Large intestine (tissue), 3 donors: ENCODE results near the gene MGST2. TPM values are rescaled to one million over a fixed set of nuclear protein-coding genes. Genes with fewer than 3 reads are reported as not detected.
A peak's percentile ranks its signal among the peaks of the same experiment; 100 is the strongest.
"Not testable (repeated sequence)": the region's sequence is repeated elsewhere in the genome, so short reads cannot be mapped to it uniquely, and the experiment has no call there.

Experiments used
- DNase-seq, 2 donors: peaks; one replicate each; pipeline versions ENCODE4 v3.0.0 to v3.0.0-alpha.2; 2013
- H3K27ac ChIP-seq: one replicate; pipeline ENCODE4 v1.5.1; 2013; ENCODE audit warnings: low read length
- H3K27me3 ChIP-seq: 2 replicates; pipeline ENCODE4 v1.6.1; 2013; ENCODE audit warnings: low read length; ENCODE audit not compliant: control insufficient read depth, insufficient read depth
- H3K36me3 ChIP-seq: 2 replicates; pipeline ENCODE4 v1.6.1; 2013; ENCODE audit warnings: low read length; ENCODE audit not compliant: control insufficient read depth, insufficient read depth
- H3K4me1 ChIP-seq: one replicate; pipeline ENCODE4 v1.6.1; 2013; ENCODE audit warnings: low read length; ENCODE audit not compliant: control insufficient read depth, insufficient read depth
- H3K4me3 ChIP-seq: one replicate; pipeline ENCODE4 v1.5.1; 2013; ENCODE audit warnings: low read length
- H3K9me3 ChIP-seq: one replicate; pipeline ENCODE4 v1.6.1; 2013; ENCODE audit warnings: mild to moderate bottlenecking, low read depth, low read length, moderate library complexity; ENCODE audit not compliant: control insufficient read depth
- WGBS: methylation state at CpG from one replicate; pipeline ENCODE4 v1.1.5; 2013; ENCODE audit warnings: low lambda C conversion rate; ENCODE audit not compliant: insufficient coverage; 5-methylcytosine and 5-hydroxymethylcytosine counted together
- polyA plus RNA-seq: library from polyadenylated mRNA; unstranded; fragments of 120-200 nt; gene quantifications from one replicate; pipeline ENCODE4 v1.2.1, GENCODE V29; 2013

Gene MGST2
- polyA plus RNA-seq, 1 donor = 126 TPM

DNA sequence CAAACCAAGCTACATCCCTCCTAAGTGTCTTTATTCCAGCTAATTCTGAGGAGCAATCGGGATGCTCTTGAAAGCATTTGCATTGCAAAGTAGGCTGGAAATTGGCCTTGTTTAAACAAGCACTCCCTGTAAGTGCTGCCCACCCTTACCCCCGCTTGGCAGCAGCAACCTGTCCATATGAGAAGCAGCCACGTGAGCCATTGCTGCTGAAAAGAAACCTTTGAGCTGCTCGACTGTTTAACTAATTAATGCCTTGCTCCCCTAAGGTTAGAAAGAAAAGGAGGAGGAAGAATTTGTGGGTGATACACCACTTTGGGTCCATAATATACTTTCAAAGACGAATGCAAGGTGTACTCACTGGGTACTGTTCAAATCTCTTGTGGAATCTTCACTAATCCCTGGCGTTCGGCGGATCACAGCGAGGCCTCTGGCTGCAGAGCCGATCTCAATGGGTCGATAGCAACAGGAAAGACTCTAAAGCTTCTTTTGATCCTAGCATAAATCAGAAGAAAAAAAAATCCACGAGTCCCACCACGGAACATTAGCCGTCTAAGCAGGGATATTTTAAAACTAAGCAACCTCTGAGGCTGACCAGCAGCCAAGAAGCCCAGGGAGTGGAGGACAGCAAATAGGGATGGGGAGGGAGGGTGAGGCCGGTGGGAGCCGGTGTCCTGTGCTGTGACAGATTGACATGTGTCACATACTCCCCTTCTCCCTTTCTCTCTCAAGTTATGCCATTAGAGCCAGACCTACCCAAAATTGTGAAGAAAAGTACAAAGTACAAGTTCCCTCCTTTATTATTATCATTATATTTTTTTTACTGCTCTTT lies 37.2 kb upstream of the MGST2 start:
- Histone ChIP-seq H3K36me3 (no peaks in the 10 kb centered on the region), H3K4me1 (peaks cover 7% of the 10 kb centered on the region), H3K27ac (no peak overlapping the region), H3K9me3 (no peaks in the 10 kb centered on the region), H3K27me3 (peaks cover 2% of the 10 kb centered on the region), H3K4me3 (no peak overlapping the region)
- WGBS = no CpG with 5 or more reads among the region's 16 CpGs
- peak; percentile 16 to 81 for DNase-seq

DNA sequence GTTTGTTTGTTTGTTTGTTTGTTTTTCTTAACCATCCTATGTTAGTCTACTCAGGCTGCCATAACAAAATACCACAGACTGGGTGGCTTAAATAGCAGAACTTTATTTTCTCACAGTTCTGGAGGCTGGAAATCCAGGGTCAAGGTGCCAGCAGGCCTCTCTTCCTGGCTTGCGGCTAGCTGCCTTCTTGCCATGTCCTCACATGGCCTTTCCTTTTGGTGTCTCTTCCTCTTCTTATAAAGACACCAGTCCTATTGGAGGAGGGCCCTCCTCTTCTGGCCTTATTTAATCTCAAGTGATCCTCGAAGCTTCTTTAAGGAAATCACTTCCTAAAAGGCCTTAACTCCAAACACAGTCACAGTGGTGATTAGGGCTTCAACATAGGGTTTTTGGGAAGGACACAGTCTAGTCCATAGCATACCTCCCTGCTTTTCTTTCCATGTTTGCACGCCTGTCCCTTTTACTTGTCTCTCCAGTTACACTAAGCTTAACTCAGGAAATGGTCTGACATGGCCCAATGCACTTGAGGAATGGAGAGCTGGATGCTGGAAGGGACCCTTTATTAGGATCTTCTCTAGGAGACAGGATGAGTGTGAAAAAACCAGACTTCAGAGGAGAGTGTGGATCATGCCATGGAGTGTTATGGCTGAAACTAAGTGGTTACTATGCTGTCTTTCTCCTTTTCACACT lies 36.0 kb upstream of the MGST2 start:
- Histone ChIP-seq H3K27me3 (peaks cover 2% of the 10 kb centered on the region), H3K27ac (no peak overlapping the region), H3K4me1 (peaks cover 7% of the 10 kb centered on the region), H3K4me3 (no peak overlapping the region), H3K36me3 (no peaks in the 10 kb centered on the region), H3K9me3 (no peaks in the 10 kb centered on the region)
- no CpG with 5 or more reads among the region's 3 CpGs for WGBS
- no peak for DNase-seq

DNA sequence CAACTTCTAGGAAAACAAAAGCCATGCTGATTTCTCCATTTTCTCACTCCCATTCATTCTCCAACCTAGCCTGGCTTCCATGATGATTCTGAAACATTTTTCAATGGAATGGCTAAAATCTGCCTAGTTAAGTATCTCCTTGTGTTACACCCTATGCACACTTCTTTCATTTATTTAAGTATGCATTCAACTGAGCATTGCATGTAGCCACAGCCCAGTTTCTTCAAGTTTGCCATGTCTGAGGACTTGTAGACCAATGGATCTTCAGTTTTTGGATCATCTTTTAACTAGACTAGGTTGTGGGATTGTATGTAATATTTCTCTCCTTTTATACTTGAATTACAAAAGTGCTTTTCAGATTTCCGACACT lies 35.5 kb upstream of the MGST2 start:
- H3K27me3 ChIP-seq = peaks cover 2% of the 10 kb centered on the region

DNA sequence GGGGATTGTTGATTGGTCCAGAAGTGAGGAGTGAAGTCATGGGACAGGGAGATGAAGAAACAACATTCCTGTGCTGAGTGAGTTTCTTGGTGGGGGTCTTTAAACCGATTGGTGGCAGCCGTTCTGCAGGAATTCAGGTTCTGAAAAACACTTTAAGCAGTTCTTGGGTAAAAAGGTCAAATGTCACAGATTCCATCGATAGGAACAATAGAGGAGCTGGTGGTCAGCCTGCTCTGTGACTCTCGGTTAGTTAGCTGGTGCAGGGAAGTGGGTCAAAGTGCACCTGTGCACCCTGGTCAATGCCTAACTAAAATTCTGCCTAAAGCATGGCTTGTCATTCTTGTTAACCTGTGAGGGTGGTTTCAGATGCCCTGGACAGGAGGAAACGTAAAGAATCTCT lies 34.6 kb upstream of the MGST2 start:
- Histone ChIP-seq H3K4me3 (no peak overlapping the region), H3K27me3 (peaks cover 2% of the 10 kb centered on the region), H3K36me3 (no peaks in the 10 kb centered on the region), H3K4me1 (peaks cover 7% of the 10 kb centered on the region), H3K9me3 (no peaks in the 10 kb centered on the region), H3K27ac (no peak overlapping the region)
- DNase-seq = no peak
- WGBS = no CpG with 5 or more reads among the region's 5 CpGs

More for the DNA sequence above, 35.5 kb upstream of the MGST2 start:
- no peak for DNase-seq
- 100% methylated on average over 1 of the region's 1 CpG for WGBS
- no peak overlapping the region for H3K4me3 ChIP-seq
- H3K36me3 ChIP-seq = no peaks in the 10 kb centered on the region
- peaks cover 7% of the 10 kb centered on the region for H3K4me1 ChIP-seq
- H3K27ac ChIP-seq = no peak overlapping the region
- H3K9me3 ChIP-seq = no peaks in the 10 kb centered on the region

DNA sequence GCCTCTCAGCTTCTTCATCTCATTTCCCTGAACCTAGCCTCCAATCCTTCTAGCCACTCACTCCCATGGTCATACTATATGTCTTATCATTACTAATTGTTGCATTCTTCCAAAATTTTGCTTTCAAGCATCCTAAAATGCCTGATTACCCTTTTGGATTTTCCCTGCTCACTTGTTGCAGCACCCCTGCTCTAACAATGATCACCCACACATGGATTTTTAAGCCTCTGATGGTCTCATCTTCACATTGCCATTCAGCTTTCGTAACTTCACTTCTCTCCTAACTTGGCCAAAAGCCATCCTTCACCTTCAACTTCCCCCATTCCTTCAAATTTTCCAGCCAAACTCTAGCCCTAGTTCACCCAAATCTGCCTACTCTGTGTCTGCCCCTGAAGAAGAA lies 33.8 kb upstream of the MGST2 start:
- no peak for DNase-seq
- H3K4me3 ChIP-seq = no peak overlapping the region
- 100% methylated on average over 1 of the region's 1 CpG for WGBS
- H3K9me3 ChIP-seq = no peaks in the 10 kb centered on the region
- no peaks in the 10 kb centered on the region for H3K36me3 ChIP-seq
- peaks cover 2% of the 10 kb centered on the region for H3K27me3 ChIP-seq
- H3K27ac ChIP-seq = no peak overlapping the region
- peaks cover 7% of the 10 kb centered on the region for H3K4me1 ChIP-seq

DNA sequence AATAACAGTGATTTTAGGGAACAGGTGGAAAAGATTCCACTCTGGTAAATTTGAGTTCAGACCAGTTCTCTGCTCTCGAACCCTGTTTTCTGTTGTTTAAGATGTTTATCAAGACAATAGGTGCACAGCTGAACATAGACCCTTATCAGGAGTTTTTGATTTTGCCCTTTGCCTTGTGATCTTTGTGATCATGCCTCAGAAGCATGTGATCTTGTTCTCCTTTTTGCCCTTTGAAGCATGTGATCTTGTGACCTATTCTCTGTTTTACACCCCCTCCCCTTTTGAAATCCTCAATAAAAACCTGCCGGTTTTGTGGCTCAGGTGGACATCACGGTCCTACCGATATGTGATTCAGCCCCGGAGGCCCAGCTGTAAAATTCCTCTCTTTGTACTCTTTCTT lies 32.9 kb upstream of the MGST2 start:
- not testable (repeated sequence) for H3K4me3 ChIP-seq, H3K27ac ChIP-seq

DNA sequence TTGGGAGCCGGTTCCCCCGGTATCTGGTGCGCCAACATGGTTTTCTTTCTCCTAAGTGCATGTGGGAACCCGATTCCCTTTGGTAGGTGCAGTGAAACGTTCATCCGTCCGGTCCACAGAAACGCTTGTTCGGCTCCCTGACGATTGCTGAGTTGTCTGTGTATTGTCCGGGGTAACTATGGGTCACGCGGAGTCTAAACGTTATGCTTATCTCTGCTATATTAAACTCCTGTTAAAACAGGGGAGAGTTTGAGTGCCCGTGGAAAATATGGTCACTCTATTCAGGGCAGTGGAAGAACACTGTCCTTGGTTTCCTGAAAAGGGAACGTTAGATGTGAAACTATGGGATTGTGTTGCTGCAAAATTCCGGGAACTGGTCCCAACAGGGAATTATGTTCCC lies 32.4 kb upstream of the MGST2 start:
- Histone ChIP-seq H3K4me1 (peaks cover 5% of the 10 kb centered on the region), H3K9me3 (no peaks in the 10 kb centered on the region), H3K4me3 (no peak overlapping the region), H3K27ac (no peak overlapping the region), H3K36me3 (no peaks in the 10 kb centered on the region), H3K27me3 (peaks cover 2% of the 10 kb centered on the region)
- DNase-seq = no peak
- 88% methylated on average over 6 of the region's 17 CpGs for WGBS

More for the DNA sequence above, 32.9 kb upstream of the MGST2 start:
- H3K9me3 ChIP-seq, H3K27me3 ChIP-seq, H3K36me3 ChIP-seq, H3K4me1 ChIP-seq, DNase-seq: not testable (repeated sequence)
- WGBS = 72% methylated on average over 2 of the region's 5 CpGs

DNA sequence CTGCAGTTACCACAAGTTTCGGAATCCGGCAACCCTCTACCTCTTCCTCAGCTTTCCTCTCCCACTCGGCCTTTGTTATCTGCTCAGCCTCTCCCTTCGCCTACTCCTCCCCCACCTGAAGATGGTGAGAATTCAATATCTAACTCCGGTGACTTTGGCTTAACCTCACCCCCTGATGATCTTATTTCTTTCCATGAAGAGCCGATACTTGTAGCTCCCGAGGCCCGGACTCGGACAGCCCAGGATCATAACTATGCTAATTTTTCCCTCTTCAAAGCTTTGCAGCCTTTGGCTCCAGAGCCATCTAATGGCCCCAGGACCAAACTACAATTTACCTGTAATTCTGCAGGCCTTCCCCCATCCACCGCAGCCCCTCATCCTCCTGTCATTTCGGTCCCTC lies 32.0 kb upstream of the MGST2 start:
- WGBS = no CpG with 5 or more reads among the region's 11 CpGs
- no peak overlapping the region for H3K4me3 ChIP-seq
- H3K4me1 ChIP-seq = peaks cover under 1% of the 10 kb centered on the region
- H3K27ac ChIP-seq = no peak overlapping the region
- DNase-seq = no peak
- H3K36me3 ChIP-seq = no peaks in the 10 kb centered on the region
- H3K9me3 ChIP-seq = no peaks in the 10 kb centered on the region
- H3K27me3 ChIP-seq = peaks cover 2% of the 10 kb centered on the region

DNA sequence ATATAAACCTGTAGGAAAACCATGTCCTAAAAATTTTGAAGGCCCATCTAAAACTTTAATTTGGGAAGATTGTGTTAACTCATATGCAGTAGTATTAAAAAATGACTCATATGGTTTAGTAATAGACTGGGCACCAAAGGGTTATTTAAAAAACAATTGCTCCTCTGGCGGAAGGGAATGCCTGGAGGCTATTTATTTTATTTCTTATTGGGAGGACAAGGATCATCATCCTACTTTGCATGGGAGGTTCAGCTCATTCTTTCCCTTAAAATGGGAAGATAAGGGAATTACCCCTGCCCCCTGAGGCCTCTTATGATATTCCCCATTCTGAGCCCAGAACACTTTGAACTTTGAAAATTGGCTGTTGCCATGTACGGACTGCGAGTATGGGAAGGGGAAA lies 29.7 kb upstream of the MGST2 start:
- H3K36me3 ChIP-seq = no peaks in the 10 kb centered on the region
- H3K27ac ChIP-seq = no peak overlapping the region
- H3K9me3 ChIP-seq = peaks cover 4% of the 10 kb centered on the region
- no peaks in the 10 kb centered on the region for H3K4me1 ChIP-seq
- H3K4me3 ChIP-seq = no peak overlapping the region
- WGBS = 0% methylated on average over 1 of the region's 3 CpGs
- DNase-seq = no peak
- no peaks in the 10 kb centered on the region for H3K27me3 ChIP-seq

DNA sequence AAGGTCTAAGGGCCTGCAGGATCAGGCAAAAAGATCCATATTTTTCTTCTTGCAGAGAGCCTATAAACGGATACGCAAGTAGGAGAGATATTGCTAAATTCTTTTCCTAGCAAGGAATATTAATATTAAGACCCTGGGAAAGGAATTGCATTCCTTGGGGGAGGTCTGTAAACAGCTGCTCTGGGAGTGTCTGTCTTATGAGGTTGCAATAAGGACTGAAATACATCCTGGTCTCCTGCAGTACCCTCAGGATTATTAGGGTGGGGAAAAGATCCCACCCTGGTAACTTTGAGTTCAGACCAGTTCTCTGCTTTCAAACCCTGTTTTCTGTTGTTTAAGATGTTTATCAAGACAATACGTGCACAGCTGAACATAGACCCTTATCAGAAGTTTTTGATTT lies 27.3 kb upstream of the MGST2 start:
- DNase-seq = not testable (repeated sequence)

More for the DNA sequence above, 27.3 kb upstream of the MGST2 start:
- H3K4me1 ChIP-seq, H3K9me3 ChIP-seq, H3K36me3 ChIP-seq, H3K27me3 ChIP-seq, H3K27ac ChIP-seq, H3K4me3 ChIP-seq: not testable (repeated sequence)
- 65% methylated on average over 2 of the region's 3 CpGs for WGBS
